Activated T-cell treated with anti-CD3 and anti-CD28 coated beads for 48 hours (primary cell): ENCODE results near the gene USF1.
"Not testable (repeated sequence)": the region's sequence is repeated elsewhere in the genome, so short reads cannot be mapped to it uniquely, and the experiment has no call there.

Source experiments
- DNase-seq: peaks from one replicate; pipeline ENCODE4 v3.0.0-alpha.2; 2020; ENCODE audit warnings: low read depth

Gene USF1

DNA sequence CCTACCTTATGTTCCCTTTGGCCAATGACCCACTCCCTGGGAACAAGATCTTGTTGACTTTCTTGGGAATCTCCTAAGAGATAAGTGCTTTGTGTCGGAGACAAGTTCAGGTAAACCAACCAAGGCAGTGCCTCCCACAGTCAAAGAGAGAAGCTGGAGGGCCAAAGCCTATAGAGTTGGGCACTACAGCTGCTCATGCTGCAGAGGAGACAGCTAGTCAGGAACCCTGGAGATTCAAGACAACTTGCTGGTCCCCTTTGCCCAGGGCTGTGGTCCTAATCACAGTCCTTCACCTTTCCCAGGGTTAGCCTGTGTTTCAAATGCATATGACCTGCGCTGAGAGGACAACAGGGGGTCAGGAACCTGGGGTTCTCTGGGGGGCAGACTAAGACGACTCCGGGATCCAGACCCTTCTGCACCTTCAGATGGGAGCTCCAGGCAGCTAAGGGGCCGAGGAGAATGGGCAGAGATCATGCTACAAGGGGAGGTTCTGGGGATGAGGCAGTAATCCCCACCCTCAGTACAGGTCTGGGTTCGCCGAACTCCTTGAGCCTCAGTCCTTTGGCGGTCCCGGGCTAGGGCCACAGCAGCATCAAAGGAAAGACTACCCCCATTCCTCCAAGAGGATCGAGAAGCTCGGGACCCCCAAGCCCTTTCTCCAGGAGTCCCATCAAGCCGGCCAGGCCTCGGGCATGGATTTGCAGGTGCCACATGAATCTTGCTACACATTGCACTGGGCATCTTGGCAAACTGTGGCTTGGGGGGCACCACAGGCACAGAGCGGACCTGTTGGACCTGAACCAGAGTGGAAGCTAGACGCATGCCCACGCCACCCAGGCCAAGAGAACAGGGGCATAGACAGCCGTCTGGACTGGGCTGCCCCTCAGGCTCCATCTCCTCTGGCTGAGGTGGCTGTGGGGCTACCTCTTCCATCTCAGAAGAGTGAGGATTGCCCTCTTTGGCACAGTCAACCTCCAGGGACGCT is 2.0 kb upstream of the USF1 start:
- no peak for DNase-seq

- no peak for DNase-seq
Observed at GRCh38 chr1:161046605-161047228, 940 bp upstream of the USF1 start.

DNA sequence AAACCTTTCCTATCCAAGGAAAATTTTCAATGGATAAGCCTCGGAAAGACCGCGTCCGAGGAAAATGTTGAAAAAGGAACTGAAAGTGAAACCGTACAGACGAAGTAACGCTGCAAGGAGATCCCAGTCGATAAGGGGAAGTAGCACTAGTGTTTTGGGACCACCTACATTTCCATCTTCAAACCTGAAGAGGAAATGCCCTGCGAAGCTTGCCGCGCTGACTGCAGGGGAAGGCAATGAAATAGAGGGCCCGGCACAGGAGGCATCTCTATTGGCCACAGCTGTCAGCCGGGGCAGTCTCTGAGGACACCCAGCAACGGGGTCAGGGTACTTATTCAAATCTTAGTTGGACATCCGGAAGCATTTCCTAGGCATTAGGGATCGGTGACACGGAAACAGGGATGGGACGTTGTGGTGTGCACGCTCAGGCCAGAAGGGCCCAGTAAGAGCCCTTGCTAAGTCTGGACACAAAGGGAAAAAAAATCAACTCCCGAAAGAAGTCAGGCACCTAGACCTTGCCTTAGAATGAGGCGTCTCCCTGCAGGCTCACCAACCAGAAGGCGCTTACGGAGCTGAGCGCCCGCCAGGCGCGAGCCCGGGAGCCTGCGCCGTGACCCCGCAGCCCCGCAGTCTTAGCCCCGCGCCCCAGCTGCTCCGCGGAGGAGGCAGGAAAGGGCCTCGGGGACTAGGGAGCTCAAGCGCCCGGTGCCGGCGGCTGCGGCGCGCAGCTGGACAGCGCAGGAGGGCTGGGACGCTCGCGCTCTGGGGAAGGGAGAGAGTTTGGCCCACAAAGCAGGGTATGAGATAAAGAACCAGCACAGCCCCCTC is 655 bp downstream of the USF1 start:
- peak; percentile 49 for DNase-seq

- DNase-seq = no peak
Observed at GRCh38 chr1:161044535-161044907, 1.3 kb downstream of the USF1 start.

DNA sequence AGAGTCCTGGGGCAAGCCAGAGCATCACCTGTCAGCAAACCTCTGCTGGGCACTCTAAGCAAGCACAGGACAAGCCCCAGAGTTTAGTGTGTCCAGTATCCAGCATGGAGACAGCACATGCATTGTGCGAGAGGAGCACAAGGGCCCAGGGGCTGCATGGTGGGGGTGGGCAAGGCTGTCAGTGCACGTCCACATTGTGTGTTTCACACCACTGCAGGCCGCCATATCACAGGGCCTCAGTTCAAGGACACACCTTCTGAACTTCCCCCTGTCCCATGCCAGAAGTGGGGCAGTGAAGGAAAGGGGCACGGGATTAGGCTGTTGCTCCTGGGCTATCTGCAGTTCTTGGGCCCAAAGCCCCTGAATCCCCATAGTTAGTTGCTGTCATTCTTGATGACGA is 6.2 kb downstream of the USF1 start:
- DNase-seq = no peak

DNA sequence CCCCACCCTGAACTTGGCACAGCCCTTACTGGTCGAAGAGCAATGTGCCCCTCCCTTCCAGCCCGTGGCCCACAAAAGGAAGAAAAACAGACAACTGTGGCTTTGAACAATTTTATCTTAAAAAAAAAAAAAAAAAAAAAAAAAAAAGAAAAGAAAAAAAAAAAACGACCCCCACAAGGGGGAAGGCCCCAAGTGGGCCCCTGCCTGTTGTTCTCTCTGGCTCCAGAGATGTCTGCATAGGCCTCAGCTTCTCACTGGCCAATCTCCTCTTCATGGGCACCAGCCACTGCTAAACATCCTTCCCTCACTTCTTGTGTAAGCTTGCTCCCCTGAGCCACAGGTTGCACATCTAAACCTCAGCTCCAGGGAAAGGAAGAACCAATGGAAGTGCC is 6.6 kb downstream of the USF1 start:
- no peak for DNase-seq

- DNase-seq = peak; percentile 82
Observed at GRCh38 chr1:161038523-161039153, 7.1 kb downstream of the USF1 start, which contains the start of gene TSTD1. Gene TSTD1 (minus strand): TSS chr1:161038964. CDS start chr1:161038889, 75 bp downstream.

DNA sequence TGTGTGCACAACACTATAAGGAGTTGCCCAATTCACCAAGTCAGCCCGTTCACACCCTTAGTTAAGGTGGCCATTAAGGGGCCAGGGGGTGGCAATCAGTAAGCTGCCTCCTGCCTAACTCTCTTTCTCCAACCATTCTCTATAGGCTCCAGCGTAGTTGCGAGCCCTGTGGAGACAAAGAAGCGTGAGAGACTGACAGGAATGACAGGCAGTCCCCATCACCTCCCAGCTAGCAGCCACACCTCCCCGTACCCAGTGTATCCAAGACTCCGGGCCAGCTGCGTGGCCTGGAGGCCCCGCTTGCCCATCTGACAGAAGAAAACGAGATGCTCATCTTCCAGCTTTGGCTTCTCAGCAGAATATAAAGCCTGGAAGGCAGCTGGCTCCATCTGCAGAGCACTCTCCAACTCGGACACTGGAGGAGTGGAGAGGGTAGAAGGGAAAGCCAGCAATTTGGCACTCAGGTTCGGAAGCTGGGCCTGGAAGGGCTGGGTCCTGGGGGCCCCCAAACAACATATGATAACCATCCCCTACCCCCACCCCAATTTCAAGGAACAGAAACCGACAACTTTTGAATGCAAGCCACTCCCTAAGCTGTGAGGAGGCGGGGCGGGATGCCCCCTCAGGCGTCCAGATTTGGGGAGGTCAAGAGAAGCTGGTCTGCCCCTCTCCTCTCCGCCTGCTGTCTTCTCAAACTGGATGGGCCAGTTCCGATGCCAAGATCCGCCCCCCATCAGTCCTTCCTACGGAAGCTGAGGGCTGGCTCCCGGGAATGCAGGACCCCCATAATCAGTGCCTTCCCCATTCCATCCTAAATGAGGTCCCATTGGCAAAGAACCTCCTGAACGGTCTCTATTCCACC is 7.9 kb downstream of the USF1 start:
- DNase-seq = no peak

DNA sequence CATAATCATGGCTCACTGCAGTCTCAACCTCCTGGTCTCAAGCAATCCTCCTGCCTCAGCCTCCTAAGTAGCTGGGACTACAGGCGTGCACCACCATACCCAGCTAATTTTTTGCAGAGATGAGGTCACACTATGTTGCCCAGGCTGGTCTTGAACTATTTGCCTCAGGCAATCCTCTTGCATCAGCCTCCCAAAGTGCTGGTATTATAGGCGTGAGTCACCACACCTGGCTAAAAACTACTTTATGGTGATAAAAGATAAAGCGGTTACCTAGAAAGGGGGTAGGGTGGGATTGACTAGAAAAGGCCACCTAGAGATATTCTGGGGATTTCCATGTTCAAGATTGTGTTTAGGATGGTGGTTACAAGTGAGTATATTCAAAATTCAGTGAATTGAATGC is 12.0 kb downstream of the USF1 start:
- DNase-seq = no peak

DNA sequence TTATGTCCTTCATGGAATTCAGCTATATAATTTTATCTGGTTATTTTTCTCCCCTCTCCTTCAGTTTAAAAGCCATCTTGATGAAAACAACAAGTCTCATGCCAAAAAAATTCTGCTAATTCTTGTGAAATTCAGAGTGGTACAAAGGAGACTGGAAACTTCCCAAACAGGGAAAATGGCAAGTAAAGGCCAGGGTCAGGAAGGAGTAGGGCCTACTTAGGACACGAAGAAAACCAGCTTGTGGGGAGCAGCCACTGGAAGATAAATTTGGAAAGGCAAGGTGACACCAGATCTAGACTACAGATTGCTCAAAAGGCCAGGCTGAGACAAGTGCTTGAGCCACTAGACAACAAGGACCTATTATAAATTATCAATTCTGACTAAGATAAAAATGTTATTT is 13.4 kb downstream of the USF1 start:
- no peak for DNase-seq

DNA sequence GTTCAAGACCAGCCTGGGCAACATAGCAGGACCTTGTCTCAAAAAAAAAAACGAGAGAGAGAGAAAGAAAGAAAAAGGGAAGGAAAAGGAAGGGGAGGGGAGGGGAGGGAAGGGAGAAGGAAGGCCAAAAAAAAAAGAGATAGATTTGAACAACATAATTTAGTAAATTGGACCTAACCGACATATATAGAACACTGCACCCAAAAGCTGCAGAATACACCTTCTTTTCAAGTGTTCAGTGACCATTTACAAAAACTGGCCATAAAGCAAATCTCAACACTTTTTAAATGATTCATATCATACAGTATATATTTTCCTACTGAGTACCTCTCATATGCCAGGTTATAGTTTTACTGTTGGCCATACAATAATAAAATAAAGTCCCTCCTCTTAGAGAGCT is 13.9 kb downstream of the USF1 start:
- DNase-seq = no peak

GRCh38 chr1:161029466-161029865 is 16.3 kb downstream of the USF1 start:
- DNase-seq = not testable (repeated sequence)

DNA sequence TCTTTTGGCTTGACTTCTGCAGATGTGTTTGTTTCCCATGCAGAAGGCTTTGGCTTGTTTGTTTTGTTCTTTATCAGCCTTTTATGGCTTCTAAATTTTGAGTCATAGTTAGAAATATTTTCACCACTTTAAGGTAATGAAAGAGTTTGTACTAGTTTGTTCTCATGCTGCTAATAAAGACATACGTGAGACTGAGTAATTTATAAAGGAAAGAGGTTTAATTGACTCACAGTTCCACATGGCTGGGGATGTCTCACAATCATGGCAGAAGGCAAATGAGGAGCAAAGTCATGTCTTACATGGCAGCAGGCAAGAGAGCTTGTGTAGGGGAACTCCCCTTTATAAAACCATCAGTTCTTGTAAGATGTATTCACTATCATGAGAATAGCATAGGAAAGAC is 18.8 kb downstream of the USF1 start:
- not testable (repeated sequence) for DNase-seq

DNA sequence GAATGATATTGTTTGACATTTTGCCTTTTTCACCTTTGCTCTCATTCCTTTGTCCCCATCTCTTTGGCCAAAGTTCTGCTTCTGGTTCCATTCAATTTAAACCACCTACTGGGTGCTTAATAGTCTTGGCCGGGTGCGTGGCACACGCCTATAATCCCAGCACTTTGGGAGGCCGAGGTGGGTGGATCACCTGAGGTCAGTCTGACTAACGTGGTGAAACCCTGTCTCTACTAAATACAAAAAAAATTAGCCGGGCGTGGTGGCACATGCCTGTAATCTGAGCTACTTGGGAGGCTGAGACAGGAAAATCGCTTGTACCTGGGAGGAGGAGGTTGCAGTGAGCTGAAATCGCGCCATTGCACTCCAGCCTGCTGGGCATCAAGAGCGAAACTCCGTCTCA is 23.3 kb downstream of the USF1 start:
- not testable (repeated sequence) for DNase-seq

- DNase-seq = no peak
Observed at GRCh38 chr1:161021970-161022353, 23.8 kb downstream of the USF1 start.

GRCh38 chr1:161021165-161021969 is 24.4 kb downstream of the USF1 start:
- peak; percentile 82 for DNase-seq

DNA sequence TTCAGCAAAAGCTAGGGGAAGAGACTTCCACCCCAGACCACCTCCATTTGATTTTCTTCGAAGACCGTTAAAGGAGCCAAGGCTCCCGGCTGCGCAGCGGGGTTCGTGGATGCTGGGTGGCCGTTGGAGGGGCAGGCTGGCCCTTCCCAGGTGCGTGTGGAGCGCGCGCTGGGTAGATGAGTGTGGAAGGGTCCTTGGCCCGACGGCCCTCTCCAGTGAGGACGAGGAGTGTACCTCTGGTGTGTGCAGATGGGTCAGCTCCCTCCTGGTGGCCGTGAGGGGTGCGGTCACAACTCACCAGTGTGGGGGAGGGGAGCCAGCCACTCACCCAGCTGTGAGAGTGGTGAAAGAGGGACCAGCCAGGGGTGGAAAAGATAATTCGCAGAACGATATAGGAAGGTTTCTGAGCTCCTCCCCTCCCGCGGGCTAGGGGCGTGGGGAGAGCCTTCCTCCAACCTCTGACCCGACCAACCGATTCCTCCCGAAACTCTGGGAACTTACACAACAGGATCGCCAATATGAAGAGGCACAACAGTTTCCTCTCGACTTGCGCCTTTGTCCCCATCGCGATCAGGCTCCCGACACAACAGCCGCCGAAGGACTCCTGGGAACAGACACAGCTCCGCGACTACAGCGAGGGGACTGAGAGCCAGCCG is 25.1 kb downstream of the USF1 start, which contains the start of gene F11R:
F11R (minus strand) TSS at position 644 of the 656 bp plus-strand sequence; CDS start at position 565, 79 bp downstream.
- no peak for DNase-seq

- DNase-seq = no peak
Observed at GRCh38 chr1:161019751-161020495, 25.9 kb downstream of the USF1 start.
